NCI-H187 (cell line): ENCODE results near the gene B4GALT7.
"Not testable (repeated sequence)": the region's sequence is repeated elsewhere in the genome, so short reads cannot be mapped to it uniquely, and the experiment has no call there.

ENCODE experiments used
- DNase-seq, 2 experiments: peaks; one replicate each; lab custom pipeline; 2025; lab: John Stamatoyannopoulos, UW

Gene B4GALT7, protein sequence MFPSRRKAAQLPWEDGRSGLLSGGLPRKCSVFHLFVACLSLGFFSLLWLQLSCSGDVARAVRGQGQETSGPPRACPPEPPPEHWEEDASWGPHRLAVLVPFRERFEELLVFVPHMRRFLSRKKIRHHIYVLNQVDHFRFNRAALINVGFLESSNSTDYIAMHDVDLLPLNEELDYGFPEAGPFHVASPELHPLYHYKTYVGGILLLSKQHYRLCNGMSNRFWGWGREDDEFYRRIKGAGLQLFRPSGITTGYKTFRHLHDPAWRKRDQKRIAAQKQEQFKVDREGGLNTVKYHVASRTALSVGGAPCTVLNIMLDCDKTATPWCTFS

DNA sequence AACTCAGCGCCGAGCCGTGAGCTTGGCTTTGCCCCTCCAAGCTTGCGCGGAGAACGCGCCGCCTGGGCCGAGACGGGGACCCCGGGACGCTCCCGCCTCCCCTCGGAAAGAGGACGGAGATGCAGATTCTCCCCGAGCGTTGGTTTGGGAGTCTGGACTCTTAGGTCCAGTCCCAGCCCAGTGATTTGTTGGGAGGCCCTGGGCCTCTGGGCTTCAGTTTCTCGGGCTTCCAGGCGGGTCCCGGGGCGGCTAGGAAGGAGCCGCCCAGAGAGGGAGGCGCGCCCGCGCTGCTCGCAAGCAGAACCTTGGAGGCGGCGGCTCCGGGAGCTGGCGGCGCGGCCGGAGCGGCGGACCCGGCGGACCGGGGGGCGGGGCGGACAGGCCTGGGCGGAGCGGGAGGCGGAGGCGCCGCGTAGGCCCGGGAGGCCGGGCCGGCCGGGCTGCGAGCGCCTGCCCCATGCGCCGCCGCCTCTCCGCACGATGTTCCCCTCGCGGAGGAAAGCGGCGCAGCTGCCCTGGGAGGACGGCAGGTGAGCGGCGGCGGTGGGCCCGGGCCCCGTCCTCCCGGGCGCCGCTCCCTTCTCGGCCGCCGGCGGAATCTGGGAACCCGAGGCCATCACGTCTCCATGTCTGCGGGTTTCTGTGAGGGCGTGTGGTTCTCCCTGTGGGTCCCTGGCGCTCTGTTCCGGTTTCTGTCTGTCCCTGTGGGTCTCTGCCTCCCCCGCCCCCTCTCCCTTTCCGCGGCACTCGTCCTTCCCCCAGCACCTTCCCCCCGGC, at the start of gene B4GALT7:
TSS of gene B4GALT7 (plus strand) at position 402 of the 777 bp plus-strand sequence. CDS start at position 481, 79 bp downstream.
- peak; percentile 22 to 80 for DNase-seq

- no peak for DNase-seq
Measured at GRCh38 chr5:177552839-177553455, 47.0 kb upstream of the B4GALT7 start.

GRCh38 chr5:177553671-177554429, 46.1 kb upstream of the B4GALT7 start:
- DNase-seq: no peak

DNA sequence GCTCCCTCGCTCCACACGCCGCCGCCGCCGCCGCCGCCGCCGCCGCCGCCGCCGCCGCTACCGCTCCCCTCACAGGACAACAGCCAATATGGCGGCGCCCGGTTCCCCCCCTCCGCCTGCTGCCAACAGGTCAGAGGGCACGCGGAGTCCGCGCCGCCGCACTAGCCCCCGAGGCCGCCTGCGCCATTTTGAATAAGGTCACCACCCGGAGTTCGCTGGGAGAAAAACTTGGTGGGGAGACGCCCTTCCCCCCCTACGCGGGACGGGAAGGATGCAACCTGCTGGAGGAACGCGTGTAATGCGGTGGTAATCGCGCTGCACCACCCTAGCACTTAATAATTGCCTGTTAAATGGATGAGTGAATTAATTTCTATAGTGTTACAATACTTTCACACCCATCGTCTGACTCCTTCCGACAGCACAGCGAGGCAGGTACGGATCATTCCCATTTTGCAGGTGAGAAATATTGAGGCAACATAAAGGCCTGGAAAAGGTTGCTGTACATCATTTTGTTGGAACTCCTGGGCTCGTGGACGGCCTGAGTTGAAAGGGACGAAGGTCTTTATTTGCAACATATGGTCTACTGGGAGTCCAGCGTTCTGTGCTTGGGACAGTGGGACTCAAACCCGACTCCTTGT, 45.3 kb upstream of the B4GALT7 start, which contains the start of gene FAM193B:
TSS of gene FAM193B (minus strand) at position 90 of the 638 bp plus-strand sequence. CDS start 105 bp downstream, outside the sequence.
- peak; percentile 70 to 85 for DNase-seq

- no peak for DNase-seq
Measured at GRCh38 chr5:177555228-177555627, 44.7 kb upstream of the B4GALT7 start.

DNA sequence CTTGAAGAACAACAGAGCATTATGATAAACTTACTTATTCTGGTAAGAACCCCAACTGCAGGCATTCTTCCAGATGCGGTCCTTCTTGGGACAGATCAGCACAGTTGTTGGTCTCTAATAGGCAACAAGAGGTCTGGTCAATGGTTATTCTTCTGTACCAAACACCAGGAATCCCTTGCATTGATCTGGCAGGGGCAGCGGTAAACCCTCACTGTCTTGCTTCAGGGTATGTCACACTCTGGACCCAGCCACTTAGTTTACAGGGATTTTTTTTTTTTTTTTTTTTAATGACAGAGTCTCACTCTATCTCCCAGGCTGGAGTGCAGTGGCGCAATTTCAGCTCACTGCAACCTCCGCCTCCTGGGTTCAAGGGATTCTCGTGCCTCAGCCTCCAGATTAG, 44.3 kb upstream of the B4GALT7 start:
- DNase-seq: no peak

- no peak for DNase-seq
Measured at GRCh38 chr5:177557041-177557647, 42.8 kb upstream of the B4GALT7 start.

GRCh38 chr5:177557796-177558195, 42.1 kb upstream of the B4GALT7 start:
- no peak for DNase-seq

DNA sequence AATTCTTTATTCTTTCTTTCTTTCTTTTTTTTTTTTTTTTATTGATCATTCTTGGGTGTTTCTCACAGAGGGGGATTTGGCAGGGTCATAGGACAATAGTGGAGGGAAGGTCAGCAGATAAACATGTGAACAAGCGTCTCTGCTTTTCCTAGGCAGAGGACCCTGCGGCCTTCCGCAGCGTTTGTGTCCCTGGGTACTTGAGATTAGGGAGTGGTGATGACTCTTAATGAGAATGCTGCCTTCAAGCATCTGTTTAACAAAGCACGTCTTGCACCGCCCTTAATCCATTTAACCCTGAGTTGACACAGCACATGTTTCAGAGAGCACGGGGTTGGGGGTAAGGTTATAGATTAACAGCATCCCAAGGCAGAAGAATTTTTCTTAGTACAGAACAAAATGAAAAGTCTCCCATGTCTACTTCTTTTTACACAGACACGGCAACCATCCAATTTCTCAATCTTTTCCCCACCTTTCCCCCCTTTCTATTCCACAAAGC, 40.4 kb upstream of the B4GALT7 start:
- not testable (repeated sequence) for DNase-seq

DNA sequence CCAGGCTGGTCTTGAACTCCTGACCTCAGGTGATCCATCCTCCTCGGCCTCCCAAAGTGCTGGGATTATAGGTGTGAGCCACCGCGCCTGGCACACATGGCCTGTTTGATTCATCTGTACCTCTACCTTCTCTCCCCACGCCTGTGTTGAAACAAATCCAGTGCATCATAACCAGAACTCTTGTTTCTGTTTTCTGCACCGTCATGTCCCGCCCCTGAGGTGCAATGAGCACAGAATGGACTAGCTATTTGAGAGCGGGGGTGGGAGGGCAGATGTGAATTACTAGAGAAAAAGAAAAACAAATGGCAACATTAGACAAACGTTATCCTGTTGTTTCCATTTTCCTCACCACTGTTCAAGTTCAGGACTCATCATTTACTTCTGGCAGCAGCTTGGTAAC, 34.9 kb upstream of the B4GALT7 start:
- no peak for DNase-seq

DNA sequence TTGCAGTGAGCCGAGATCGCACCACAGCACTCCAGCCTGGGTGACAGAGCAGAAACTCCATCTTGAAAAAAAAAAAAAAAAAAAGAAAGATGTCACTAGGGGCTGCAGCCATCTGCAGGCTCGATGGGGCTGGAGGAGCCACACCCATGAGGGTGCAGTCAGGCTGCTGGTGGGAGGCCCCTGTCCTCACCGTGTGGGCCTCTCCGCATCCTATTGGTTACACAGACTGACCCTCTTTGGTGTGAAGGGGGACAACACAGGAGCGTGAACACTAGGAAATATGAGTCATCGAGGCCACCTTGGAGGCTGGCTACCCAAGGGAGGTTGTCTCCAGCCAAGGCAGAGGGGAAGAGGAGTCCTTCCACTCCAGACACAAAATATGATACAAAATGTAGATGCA, 31.6 kb upstream of the B4GALT7 start:
- DNase-seq: no peak

DNA sequence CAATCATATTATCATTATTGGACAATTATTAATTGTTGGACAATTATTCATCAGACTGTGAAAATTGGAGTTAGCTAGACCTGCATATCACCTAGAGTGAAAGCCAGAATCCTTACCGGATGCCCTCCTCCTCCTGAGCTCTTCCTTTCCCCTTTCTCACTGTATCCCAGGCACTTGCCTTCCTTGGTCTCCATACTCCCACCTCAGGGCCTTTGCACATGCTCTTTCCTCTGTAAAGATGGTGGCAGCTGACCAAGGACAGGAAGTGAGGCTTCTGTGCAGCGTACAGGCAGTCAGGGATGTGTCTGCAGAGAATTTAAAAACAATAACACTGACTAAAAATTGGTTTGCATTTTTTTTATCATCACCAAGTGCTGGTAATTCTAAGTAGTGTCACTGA, 30.0 kb upstream of the B4GALT7 start:
- DNase-seq: no peak

GRCh38 chr5:177575488-177575887, 24.4 kb upstream of the B4GALT7 start:
- no peak for DNase-seq

DNA sequence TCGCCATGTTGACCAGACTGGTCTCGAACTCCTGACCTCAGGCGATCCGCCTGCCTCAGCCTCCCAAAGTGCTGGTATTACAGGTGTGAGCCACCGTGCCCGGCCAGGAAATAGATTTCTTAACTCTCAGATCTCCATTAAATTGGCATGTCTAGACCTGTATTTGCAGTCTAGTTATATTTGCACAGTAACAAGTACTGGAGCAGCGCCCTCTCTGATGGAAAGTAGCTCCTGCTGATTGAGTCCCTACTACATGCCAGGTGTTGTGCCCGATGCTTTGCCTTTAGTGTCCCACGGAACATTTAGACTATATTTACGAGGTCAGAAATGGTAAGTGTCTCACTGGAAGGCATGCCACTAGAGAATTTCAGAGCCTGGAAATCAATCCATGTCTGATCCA, 23.8 kb upstream of the B4GALT7 start:
- no peak for DNase-seq

GRCh38 chr5:177578316-177578715, 21.6 kb upstream of the B4GALT7 start:
- no peak for DNase-seq

DNA sequence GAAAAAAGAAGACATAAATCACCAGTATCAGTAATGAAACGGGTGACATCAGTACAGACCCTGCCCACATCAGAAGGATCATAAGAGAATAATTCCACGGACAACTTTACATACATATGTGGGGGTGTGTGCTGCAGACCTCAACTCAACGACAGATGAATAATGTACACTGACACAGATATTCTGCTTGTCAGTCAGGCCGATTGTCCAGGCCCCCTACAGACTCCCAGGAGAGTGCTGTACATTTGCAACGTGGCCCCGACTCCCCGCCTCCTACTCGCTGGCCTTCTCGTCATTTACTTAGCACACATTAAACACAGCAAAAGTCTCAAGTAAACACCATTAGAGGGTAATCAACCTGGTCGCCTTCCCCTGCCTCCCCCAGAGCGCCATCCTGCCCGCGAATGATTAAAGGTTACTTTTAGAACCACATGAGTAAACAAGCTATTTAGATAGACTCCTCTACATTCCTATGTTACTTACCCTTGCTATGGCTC, 11.5 kb upstream of the B4GALT7 start:
- DNase-seq: no peak

- DNase-seq: no peak
Measured at GRCh38 chr5:177590406-177590805, 9.5 kb upstream of the B4GALT7 start.

- DNase-seq: no peak
Measured at GRCh38 chr5:177591690-177592009, 8.3 kb upstream of the B4GALT7 start.

DNA sequence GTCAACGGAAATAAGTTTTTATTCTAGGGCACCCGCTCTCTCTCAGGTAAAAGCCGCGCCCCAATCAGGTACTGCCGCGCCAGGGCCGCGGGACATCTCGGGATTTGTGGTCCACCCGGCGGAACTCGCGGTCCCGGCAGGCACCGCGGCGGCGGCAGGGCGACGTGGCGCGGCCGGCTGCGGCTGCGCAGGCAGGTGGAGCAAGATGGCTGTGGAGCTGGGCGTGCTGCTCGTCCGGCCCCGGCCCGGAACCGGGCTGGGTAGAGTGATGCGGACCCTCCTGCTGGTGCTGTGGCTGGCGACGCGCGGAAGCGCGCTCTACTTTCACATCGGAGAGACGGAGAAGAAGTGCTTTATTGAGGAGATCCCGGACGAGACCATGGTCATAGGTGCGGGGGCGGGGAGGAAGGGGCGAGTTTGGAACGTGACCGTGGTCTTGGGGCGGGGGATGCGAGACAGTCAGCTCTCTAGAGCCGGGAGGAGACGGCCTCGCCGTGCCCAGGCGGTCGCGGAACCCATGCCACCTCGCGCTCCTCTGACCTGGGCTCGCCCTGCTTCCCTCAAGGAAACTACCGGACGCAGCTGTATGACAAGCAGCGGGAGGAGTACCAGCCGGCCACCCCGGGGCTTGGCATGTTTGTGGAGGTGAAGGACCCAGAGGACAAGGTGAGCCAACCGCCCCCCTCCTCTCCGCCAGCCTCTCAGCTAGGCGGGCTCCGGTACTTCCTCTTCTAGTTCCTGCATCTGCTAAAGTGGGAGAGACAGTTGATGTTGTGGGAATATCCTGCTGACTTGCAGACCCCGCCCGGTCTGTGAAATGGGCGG, 7.7 kb upstream of the B4GALT7 start, which contains the start of gene TMED9:
TSS of gene TMED9 (plus strand) at position 194 of the 825 bp plus-strand sequence. CDS start at position 206, 12 bp downstream.
- DNase-seq: peak; percentile 48 to 79

- no peak for DNase-seq
Measured at GRCh38 chr5:177592905-177593304, 7.0 kb upstream of the B4GALT7 start.
